ENCODE results near the gene GPR55. TPM values are rescaled to one million over a fixed set of nuclear protein-coding genes. Genes with fewer than 3 reads are reported as not detected.

Gene GPR55
- total RNA-seq, 1 donor from 2014 or later, result not detected

DNA sequence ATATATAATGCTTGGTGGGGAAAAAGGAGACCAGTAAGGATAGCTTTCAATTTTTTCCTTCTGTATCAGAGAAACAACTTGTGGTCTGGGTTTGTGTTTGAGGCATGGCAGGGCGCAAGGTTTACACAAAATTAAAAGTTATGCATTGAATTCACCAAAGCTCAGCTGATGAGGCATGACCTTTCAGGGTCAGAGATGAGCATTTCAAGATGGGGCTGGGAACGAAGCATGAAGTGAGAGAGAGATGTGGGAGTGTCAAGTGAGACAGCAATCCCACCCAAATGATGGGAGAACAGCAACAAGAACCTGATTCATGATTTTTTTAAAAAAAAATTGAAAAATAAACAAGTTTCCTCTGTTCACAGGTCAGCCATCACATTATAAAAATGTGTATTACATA, 4.9 kb downstream of the GPR55 start:
- DNase-seq (ENCODE audit: low spot score), result no peak
- peaks cover 3% of the 10 kb centered on the region for H3K27me3 Mint-ChIP-seq (ENCODE audit: insufficient read depth, low read depth)
- no peaks in the 10 kb centered on the region for H3K4me1 ChIP-seq
- H3K9me3 ChIP-seq (ENCODE audit: low read depth), result no peaks in the 10 kb centered on the region
- H3F3A ChIP-seq (ENCODE audit: low read depth), result no peaks in the 10 kb centered on the region
- H3K9ac ChIP-seq, result no peak overlapping the region
- H3K36me3 Mint-ChIP-seq, result no peaks in the 10 kb centered on the region
- no peak overlapping the region for H3K27ac ChIP-seq
- H3K9me3 Mint-ChIP-seq, result no peaks in the 10 kb centered on the region
- H3K27ac Mint-ChIP-seq, result no peak overlapping the region
- no peaks in the 10 kb centered on the region for H4K20me1 ChIP-seq (ENCODE audit: low read depth)
- H3K4me3 ChIP-seq, result no peak overlapping the region
- H3K27me3 ChIP-seq, result no peaks in the 10 kb centered on the region
- H2AFZ ChIP-seq (replicated peaks), result no peak overlapping the region
- peaks cover 47% of the 10 kb centered on the region for H3K4me1 Mint-ChIP-seq
- no peak overlapping the region for H3K4me3 Mint-ChIP-seq
- TF ChIP-seq EZH2 (IDR thresholded peaks at IDR 0.05), result no peak
- no peak for TF ChIP-seq EZH2phosphoT487 (IDR thresholded peaks at IDR 0.05)
- no peak for TF ChIP-seq CTCF (IDR thresholded peaks at IDR 0.05)
- H3K79me2 ChIP-seq (ENCODE audit: low read depth), result no peaks in the 10 kb centered on the region
- H3K36me3 ChIP-seq, result no peaks in the 10 kb centered on the region
- no peak overlapping the region for H3K4me2 ChIP-seq

- no peaks in the 10 kb centered on the region for H3K9me3 Mint-ChIP-seq
- Histone ChIP-seq H4K20me1 (ENCODE audit: low read depth) (no peaks in the 10 kb centered on the region), H3K27me3 (no peaks in the 10 kb centered on the region), H3K4me2 (no peak overlapping the region), H3K27ac (no peak overlapping the region), H3K4me3 (no peak overlapping the region), H3K9ac (no peak overlapping the region), H3K36me3 (no peaks in the 10 kb centered on the region), H3K79me2 (ENCODE audit: low read depth) (no peaks in the 10 kb centered on the region), H2AFZ (replicated peaks) (no peak overlapping the region), H3F3A (ENCODE audit: low read depth) (no peaks in the 10 kb centered on the region), H3K4me1 (no peaks in the 10 kb centered on the region), H3K9me3 (ENCODE audit: low read depth) (no peaks in the 10 kb centered on the region)
- H3K27me3 Mint-ChIP-seq (ENCODE audit: insufficient read depth, low read depth), result peaks cover 3% of the 10 kb centered on the region
- H3K4me1 Mint-ChIP-seq, result peaks cover 52% of the 10 kb centered on the region
- DNase-seq (ENCODE audit: low spot score), result no peak
- no peak overlapping the region for H3K27ac Mint-ChIP-seq
- H3K4me3 Mint-ChIP-seq, result no peak overlapping the region
- TF ChIP-seq EZH2phosphoT487 (IDR thresholded peaks at IDR 0.05) (no peak), CTCF (IDR thresholded peaks at IDR 0.05) (no peak), EZH2 (IDR thresholded peaks at IDR 0.05) (no peak)
- H3K36me3 Mint-ChIP-seq, result no peaks in the 10 kb centered on the region
Measured at GRCh38 chr2:230919681-230920080, 5.4 kb downstream of the GPR55 start.

GRCh38 chr2:230919240-230919639, 5.8 kb downstream of the GPR55 start:
- no peak overlapping the region for H3K4me2 ChIP-seq
- Mint-ChIP-seq H3K27me3 (ENCODE audit: insufficient read depth, low read depth) (peaks cover 3% of the 10 kb centered on the region), H3K4me1 (peaks cover 53% of the 10 kb centered on the region), H3K27ac (no peak overlapping the region), H3K36me3 (no peaks in the 10 kb centered on the region), H3K4me3 (no peak overlapping the region), H3K9me3 (no peaks in the 10 kb centered on the region)
- no peaks in the 10 kb centered on the region for H4K20me1 ChIP-seq (ENCODE audit: low read depth)
- no peak overlapping the region for H3K27ac ChIP-seq
- DNase-seq (ENCODE audit: low spot score), result no peak
- H3K9ac ChIP-seq, result no peak overlapping the region
- no peak overlapping the region for H3K4me3 ChIP-seq
- no peaks in the 10 kb centered on the region for H3K27me3 ChIP-seq
- H2AFZ ChIP-seq (replicated peaks), result no peak overlapping the region
- H3F3A ChIP-seq (ENCODE audit: low read depth), result no peaks in the 10 kb centered on the region
- no peaks in the 10 kb centered on the region for H3K36me3 ChIP-seq
- no peaks in the 10 kb centered on the region for H3K4me1 ChIP-seq
- H3K9me3 ChIP-seq (ENCODE audit: low read depth), result no peaks in the 10 kb centered on the region
- TF ChIP-seq EZH2phosphoT487 (IDR thresholded peaks at IDR 0.05), result no peak
- no peak for TF ChIP-seq CTCF (IDR thresholded peaks at IDR 0.05)
- no peak for TF ChIP-seq EZH2 (IDR thresholded peaks at IDR 0.05)
- no peaks in the 10 kb centered on the region for H3K79me2 ChIP-seq (ENCODE audit: low read depth)

Measured in neural progenitor cell (in vitro differentiated cells).